A673 (cell line): ENCODE data around the gene CHST1. TPM values are rescaled to one million over a fixed set of nuclear protein-coding genes. Genes with fewer than 3 reads are reported as not detected.

Source experiments
- BruUV-seq: library from RNA; stranded (reverse); fragments of 400-500 nt; replicated peaks from 2 replicates; lab custom pipeline; 2021; lab: Mats Ljungman, UMichigan
- CTCF ChIA-PET: fragments of 300-600 bp; sonication (Branson Sonifier 250); formaldehyde crosslinking; loops from one replicate; lab custom pipeline; 2022; ENCODE audit warnings: antibody characterized with exemption; lab: Charles Lee
- POLR2A ChIA-PET: fragments of 300-600 bp; sonication (Branson Sonifier 250); formaldehyde crosslinking; loops from one replicate; lab custom pipeline; 2022; ENCODE audit warnings: antibody characterized with exemption; ENCODE audit not compliant: low non-redundant PET; lab: Charles Lee
- DNase-seq: peaks from one replicate; pipeline ENCODE4 v3.0.0-alpha.2; 2015; ENCODE audit warnings: low spot score
- H3K27ac ChIP-seq: fragments of 200-600 bp; sonication (generic); 2 replicates; pipeline ENCODE4 v1.5.1; 2016; ENCODE audit warnings: mixed run types, low read depth, mild to moderate bottlenecking, mixed read lengths, antibody characterized with exemption, low read length; ENCODE audit not compliant: poor library complexity, severe bottlenecking
- H3K27me3 ChIP-seq: fragments of 200-600 bp; sonication (generic); replicated peaks from 2 replicates; pipeline ENCODE4 v1.6.1; 2017; ENCODE audit warnings: mixed run types, low read depth, mild to moderate bottlenecking, mixed read lengths, antibody characterized with exemption, low read length; ENCODE audit not compliant: insufficient read depth, poor library complexity
- H3K36me3 ChIP-seq: fragments of 200-600 bp; sonication (generic); 2 replicates; pipeline ENCODE4 v1.6.1; 2016; ENCODE audit warnings: mixed run types, mild to moderate bottlenecking, mixed read lengths, antibody characterized with exemption, low read length; ENCODE audit not compliant: insufficient read depth, poor library complexity, severe bottlenecking
- H3K4me1 ChIP-seq: fragments of 200-600 bp; sonication (generic); 2 replicates; pipeline ENCODE4 v1.6.1; 2017; ENCODE audit warnings: mixed run types, mild to moderate bottlenecking, mixed read lengths, antibody characterized with exemption, low read length; ENCODE audit not compliant: insufficient read depth, poor library complexity, severe bottlenecking
- H3K4me3 ChIP-seq: fragments of 200-600 bp; sonication (generic); 2 replicates; pipeline ENCODE4 v1.5.1; 2016; ENCODE audit warnings: low read depth, mixed run types, mild to moderate bottlenecking, mixed read lengths, low read length; ENCODE audit not compliant: poor library complexity, severe bottlenecking
- H3K9me3 ChIP-seq: fragments of 200-600 bp; sonication (generic); 2 replicates; pipeline ENCODE4 v1.6.1; 2016; ENCODE audit warnings: mixed run types, low read depth, mild to moderate bottlenecking, mixed read lengths, antibody characterized with exemption, low read length; ENCODE audit not compliant: poor library complexity, severe bottlenecking
- EZH2 ChIP-seq: fragments of 200-600 bp; sonication (generic); IDR thresholded peaks from 2 replicates; pipeline ENCODE4 v1.6.1; 2017; ENCODE audit warnings: borderline replicate concordance, low read depth, mild to moderate bottlenecking, mixed read lengths, antibody characterized with exemption, low read length; ENCODE audit not compliant: poor library complexity, severe bottlenecking
- intact Hi-C: fragments of 100-400 bp; cut with micrococcal nuclease; formaldehyde crosslinking; loops from one replicate; pipeline ENCODE4 v1.10.0; 2022; ENCODE audit not compliant: unreplicated experiment
- total RNA-seq: library from RNA; stranded (reverse); gene quantifications from 2 replicates; pipeline ENCODE4 v1.2.3, GENCODE V29; 2021
- TF ChIP-seq, protein P1 (sequence below): fragments of 300-800, 200-600 bp; sonication (generic); conservative IDR thresholded peaks from 2 replicates; pipeline ENCODE4 v1.5.1; 2017; ENCODE audit warnings: low read depth, mild to moderate bottlenecking, antibody characterized with exemption, low read length, moderate library complexity, mixed read lengths

The CHST1 gene
- total RNA-seq, 1 experiment from 2014 or later = 17.0 TPM

DNA sequence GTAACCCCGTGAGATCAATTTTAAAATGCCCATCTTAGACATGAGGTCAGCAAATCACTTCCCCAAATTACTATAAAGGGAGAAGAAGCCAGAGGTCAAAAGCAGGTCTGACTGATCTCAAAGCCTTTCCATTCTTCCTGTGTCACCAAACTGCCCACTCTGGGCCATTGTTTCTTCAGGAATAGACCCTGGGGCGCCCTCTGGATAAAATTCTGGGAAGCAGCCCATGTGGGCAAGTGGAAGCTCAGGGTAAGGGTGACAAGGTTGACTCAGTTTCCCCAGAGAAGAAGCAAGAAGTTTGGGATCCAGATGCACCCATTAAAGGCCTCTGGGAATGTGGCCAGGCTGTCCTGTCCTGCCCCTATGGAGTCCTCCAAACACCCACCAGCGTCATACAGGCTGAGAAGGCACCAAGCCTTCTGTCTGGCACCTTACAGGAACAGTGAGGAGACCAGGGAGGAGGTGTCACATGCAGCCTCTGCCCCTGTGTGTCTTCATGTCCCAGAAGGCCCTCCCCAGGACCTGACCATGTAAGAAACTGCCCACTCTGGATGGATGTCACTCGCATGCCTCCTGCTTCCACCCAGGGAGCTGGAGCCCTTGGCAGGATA lies 50.1 kb downstream of the CHST1 start:
- DNase-seq = no peak
- H3K9me3 ChIP-seq = no peaks in the 10 kb centered on the region
- no TSS peak for BruUV-seq
- POLR2A ChIA-PET = no interaction called here
- H3K27ac ChIP-seq = no peak overlapping the region
- intact Hi-C loops = no loop called here
- H3K4me1 ChIP-seq = no peaks in the 10 kb centered on the region
- no peaks in the 10 kb centered on the region for H3K36me3 ChIP-seq
- TF ChIP-seq, protein P1, sequence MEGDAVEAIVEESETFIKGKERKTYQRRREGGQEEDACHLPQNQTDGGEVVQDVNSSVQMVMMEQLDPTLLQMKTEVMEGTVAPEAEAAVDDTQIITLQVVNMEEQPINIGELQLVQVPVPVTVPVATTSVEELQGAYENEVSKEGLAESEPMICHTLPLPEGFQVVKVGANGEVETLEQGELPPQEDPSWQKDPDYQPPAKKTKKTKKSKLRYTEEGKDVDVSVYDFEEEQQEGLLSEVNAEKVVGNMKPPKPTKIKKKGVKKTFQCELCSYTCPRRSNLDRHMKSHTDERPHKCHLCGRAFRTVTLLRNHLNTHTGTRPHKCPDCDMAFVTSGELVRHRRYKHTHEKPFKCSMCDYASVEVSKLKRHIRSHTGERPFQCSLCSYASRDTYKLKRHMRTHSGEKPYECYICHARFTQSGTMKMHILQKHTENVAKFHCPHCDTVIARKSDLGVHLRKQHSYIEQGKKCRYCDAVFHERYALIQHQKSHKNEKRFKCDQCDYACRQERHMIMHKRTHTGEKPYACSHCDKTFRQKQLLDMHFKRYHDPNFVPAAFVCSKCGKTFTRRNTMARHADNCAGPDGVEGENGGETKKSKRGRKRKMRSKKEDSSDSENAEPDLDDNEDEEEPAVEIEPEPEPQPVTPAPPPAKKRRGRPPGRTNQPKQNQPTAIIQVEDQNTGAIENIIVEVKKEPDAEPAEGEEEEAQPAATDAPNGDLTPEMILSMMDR = peak; percentile 39
- TF ChIP-seq EZH2 = no peak
- no peak overlapping the region for H3K4me3 ChIP-seq
- peaks cover 2% of the 10 kb centered on the region for H3K27me3 ChIP-seq
- CTCF ChIA-PET = no interaction called here

DNA sequence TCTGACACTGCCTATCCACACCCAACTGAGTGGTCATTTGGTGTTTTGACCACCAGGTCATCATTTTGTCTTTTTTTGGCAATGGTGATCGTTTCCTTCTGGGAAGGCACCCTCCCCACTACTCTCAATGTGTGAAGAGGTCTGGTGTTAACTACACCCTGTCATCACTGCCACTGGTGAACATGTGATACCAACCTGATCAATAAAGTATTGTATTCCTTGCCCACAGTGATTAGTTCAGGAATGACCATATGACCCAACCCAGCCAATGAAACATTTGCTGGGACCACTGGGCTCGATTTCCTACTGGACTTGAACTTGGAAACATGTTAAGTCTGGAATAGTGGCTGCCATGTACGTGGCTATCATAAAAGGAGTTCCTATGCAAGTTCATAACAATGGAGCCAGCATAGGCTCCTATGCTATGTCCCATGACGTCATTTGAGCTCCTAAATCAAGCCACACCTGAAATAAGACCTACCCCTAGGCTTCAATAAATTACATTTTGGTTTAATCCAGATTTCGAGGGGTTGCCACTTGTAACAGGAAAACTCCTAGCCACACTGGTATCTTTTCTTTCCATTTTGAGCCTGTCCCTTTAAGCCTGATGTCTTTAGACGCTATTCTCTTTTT lies 51.1 kb downstream of the CHST1 start:
- intact Hi-C loops = no loop called here
- H3K36me3 ChIP-seq = no peaks in the 10 kb centered on the region
- peaks cover 2% of the 10 kb centered on the region for H3K27me3 ChIP-seq
- H3K4me1 ChIP-seq = no peaks in the 10 kb centered on the region
- H3K4me3 ChIP-seq = no peak overlapping the region
- ChIA-PET CTCF (interaction anchor here (0.6 kb wide), 1 partner anchor 146 kb away, joined by 3 read pairs; no protein-coding TSS in a partner anchor), POLR2A (no interaction called here)
- no peak for DNase-seq
- H3K9me3 ChIP-seq = no peaks in the 10 kb centered on the region
- no peak for TF ChIP-seq EZH2
- BruUV-seq = no TSS peak
- no peak overlapping the region for H3K27ac ChIP-seq

DNA sequence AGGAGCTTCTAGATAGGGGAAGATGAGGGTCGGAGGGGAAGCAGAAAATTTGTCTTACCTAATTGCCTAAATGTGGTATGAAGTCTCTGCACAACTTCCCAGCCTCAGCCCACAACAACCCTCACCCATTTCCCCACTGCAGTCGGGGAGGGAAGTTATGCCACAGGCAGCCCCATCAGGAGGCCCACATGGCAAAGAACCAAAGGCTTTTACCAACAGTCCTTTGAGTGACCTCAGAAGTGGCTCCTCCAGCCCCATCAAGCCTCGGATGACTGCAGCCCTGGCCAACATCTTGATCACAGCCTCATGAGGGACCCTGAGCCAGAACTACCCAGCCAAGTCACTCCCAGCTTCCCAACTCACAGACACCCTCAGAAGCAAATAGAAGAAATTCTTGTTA lies 54.8 kb downstream of the CHST1 start:
- TF ChIP-seq EZH2 = no peak
- TF ChIP-seq, protein P1 = no peak
- DNase-seq = no peak
- H3K27me3 ChIP-seq = peaks cover 2% of the 10 kb centered on the region
- no peak overlapping the region for H3K27ac ChIP-seq
- H3K9me3 ChIP-seq = no peaks in the 10 kb centered on the region
- no peaks in the 10 kb centered on the region for H3K4me1 ChIP-seq
- intact Hi-C loops = no loop called here
- no TSS peak for BruUV-seq
- H3K36me3 ChIP-seq = no peaks in the 10 kb centered on the region
- H3K4me3 ChIP-seq = no peak overlapping the region
- POLR2A ChIA-PET = no interaction called here
- CTCF ChIA-PET = no interaction called here
